ENCODE results near the gene IL4I1.

IL4I1 gene

DNA sequence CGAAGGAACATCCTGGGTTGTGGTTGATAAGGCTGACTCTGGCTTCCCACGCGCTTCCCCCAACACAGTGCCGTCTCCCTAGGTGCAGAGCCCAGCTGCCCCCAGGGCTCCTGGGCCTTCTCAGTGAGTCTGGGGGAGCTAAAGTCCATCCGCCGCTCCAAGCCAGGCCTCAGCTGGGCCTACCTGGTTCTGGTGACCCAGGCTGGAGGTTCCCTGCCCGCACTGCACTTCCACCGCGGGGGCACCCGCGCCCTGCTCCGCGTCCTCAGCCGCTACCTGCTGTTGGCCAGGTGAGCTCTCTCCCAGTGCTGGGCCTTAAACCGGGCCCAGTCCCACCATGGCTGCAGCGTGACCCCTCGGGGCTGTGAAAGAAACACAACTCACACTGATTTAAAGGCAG is 15.5 kb downstream of the IL4I1 start:
- FAIRE-seq, result no peak
- no peak for DNase-seq (ENCODE audit: extremely low spot score, insufficient read length, low read depth)

DNA sequence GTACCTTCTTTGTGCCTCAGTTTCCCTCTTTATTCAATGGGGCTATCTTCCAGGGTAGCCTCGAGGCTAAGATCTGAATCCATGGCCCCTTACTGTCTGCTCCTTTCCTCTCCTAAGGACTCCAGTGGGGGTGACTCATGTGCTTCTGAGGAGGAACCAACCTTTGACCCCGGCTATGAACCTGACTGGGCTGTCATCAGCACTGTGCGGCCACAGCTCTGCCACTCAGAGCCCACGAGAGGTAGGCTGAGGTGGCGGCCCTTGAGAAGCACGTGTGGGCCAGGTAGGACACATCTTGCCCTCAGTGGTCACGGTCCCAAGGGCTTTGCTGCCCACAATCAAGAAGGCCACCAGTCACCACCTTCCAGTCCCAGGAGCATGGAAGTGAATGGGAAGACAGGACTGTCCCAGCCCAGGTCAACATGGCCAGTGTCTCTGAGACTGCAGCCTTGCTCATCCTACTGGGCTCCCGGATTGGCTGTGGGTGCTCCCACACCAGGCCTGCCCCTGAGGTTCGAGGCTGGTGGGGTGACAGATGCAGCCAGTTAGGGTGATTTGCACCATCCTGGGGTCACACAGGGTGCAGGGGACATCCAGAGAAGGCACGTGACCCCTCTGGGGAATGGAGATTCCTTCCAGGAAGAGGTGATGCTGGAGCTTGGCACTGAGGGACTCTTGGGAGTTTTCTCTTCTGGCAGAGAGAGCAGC is 16.4 kb downstream of the IL4I1 start:
- no peak for FAIRE-seq
- no peak for DNase-seq (ENCODE audit: extremely low spot score, insufficient read length, low read depth)

DNA sequence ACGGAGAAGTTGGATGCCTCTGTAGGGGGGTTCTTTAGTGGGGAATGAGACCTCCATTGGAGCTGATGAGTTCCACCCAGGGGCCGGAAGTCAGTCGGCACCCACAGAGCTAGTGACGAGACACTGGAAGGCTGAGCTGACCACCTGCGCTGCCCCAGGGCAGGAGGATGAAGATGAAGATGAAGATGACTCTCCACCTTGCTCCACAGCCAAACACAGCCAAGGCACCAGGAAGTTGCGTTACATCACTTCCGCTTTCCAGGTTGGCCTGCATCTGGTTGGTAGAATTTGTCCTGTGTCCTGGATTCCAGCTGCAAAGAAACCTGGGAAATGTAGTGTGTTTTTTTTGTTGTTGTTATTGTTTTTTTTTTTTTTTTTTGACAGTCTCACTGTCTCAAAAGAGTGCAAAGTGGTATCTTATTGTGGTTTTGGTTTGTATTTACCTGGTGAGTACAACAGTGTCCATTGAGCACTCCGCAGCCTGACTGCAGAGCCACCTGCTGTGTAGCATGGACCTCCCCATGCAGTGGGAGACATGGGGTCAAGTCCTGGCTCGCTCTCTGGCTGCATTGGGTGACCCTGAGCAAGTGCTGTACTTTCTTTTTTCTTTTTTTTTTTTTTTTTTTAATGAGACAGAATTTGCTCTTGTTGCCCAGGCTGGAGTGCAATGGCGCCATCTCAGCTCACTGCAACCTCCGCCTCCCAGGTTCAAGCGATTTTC is 17.3 kb downstream of the IL4I1 start:
- no peak for FAIRE-seq
- DNase-seq (ENCODE audit: extremely low spot score, insufficient read length, low read depth), result no peak

DNA sequence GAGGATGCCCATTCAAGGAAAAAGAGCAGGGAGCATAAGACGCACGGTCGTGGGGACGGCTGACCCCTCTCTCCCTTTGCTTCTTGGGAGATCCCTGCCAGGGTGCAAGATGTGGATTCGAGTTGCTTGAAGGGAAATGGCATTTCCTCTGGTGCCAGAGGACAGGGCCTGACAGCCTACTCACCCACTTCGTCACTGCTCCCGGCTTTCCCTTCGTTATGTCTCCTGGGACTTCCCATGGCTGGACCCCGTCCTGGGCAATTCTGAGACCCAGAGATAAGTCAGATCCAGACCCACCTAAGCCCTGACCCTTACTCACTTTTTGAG is 18.0 kb downstream of the IL4I1 start:
- DNase-seq (ENCODE audit: extremely low spot score, insufficient read length, low read depth), result no peak
- no peak for FAIRE-seq

DNA sequence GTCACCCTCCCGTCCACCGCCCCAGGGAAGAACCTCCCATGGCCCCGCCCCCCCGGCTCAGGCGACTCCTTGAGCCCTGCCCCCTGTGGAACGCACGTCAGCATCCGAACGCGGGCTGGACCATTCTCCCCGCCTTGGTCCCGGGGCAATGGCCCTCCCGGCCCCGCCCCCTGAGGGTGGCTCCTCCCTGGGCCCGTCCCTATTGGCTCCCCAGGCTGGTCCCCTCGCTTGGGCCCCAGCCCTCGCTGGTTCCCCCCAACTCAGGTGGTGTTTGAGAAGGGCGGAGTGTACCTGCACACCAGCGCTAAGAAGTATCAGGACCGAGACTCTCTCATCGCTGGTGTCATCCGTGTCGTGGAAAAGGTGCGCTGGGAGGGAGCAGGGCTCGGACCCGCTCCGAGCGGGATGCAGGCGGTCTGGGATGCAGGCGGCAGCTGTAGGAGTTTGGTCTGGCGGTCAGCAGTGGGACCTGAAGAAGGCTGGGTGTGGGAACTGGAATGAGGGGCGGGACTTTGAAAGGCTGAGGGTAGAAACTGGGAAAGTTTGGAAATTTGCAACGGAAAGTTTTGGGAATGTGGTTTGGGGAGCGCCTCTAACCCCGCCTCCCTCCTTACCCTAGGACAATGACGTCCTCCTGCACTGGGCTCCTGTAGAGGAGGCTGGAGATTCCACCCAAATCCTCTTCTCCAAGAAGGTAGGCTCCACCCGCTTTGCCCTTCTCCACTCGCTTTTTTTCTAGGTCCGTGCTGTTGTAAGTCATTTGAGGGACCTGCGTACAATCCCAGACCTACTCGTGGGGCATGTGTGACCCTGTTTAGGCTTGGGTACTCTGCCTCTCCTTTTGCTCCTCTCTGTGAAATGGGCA is 18.6 kb downstream of the IL4I1 start:
- FAIRE-seq (no peak), DNase-seq (ENCODE audit: extremely low spot score, insufficient read length, low read depth) (peak; percentile 90)

DNA sequence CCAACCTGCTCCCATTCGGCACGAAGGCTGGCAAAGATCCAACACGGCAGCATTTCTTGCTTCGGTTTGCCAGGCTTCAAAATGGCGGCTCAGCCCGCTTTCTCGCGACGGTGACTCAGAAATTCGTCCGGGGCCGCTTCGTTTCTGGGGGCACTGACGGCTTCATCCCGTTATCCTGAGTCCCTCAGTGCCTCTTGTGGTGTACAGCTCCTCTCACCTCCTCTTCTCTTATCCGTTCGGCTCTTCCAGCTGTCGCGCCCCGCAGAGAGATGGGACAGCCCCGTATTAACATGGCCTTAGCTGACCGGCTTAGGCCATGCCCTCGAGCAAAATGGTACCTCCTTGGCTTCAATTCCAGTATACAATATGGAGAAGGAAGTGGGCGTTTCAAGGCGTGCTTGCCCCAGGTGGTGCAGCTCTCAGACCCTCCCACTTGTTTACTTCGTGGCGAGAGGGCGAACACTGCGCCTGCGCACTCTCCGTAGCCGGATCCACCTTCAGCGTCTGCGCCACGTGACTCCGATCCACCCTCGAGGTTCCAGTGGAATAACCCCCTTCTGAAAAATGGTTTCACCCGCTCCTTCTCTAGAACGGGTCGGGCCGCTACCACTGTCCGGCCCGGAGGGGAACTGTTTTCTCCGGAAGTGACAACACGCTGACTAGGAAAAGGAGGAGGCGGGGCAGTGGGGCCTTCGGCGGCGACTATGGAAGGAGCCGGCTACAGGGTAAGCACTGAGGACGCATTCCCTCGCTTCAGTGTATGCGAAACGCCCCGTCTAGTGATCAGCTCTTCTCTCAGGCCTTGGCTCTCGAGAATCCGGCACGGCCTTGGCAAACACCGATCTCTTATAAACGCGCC is 19.4 kb downstream of the IL4I1 start, which contains the start of the genes AKT1S1 and TBC1D17:
Gene AKT1S1, minus strand, starts transcription at position 336 of the 859 bp plus-strand sequence. CDS start 4,060 bp downstream, outside the sequence.
Gene TBC1D17, plus strand, starts transcription at position 683 of the 859 bp plus-strand sequence. Its CDS starts 22 bp downstream, at position 705.
- FAIRE-seq (peak; percentile 100), DNase-seq (ENCODE audit: extremely low spot score, insufficient read length, low read depth) (peak; percentile 90)

DNA sequence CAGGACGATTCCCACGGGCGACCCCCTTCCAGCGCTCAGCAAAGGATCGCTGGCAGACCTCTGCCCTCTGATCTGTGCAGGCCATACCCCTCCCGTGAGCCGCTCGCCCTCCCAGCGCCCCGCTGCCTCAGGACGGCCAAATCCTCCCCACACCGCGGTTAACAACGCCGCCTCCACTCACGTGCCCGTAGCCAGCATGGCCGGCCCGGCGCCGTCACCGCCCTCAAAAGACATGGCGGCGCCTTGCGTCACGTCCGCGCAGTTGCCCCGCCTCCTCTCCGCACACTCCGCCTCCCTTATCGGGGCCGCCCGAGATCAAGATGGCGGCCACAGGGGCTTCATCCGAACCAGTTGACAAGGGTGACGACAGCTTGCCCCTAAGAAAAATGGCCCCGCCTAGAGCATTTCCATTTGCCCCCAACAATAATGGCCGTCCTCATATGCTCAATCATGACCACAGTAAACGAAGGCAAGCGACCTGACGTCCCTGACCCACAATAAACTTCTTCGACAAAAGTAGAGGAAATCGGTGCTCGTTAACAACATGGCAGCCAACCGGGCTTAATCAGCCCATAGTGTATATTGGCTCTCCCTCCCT is 20.2 kb downstream of the IL4I1 start:
- DNase-seq (ENCODE audit: extremely low spot score, insufficient read length, low read depth) (no peak), FAIRE-seq (no peak)

DNA sequence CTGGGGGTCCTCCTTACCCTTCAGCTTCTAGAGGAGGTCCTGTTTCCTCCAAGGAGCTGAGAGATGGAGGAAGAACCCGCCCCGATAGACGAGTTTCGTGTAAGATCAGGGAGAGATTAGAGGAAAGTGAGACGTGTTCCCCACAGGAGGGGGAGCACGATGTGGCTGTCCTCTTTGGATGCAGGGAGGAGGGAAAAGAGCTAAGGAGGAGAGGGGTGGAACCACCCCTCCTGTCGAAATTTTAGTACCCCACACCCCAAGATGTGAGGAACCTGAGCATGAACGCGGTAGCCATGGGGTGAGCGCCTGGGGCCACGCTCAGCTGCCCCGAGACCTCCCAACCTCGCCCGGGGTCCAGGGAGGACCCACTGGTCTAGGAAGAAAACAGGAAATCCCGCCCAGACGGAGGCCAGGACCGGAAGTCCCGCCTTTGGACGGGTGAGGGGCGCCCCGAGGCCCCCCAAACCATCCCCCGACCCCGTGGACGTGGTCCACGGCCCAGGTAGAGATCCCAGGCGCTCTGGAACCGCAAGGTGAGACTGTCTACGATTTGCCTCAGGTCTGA is 20.7 kb downstream of the IL4I1 start:
- DNase-seq (ENCODE audit: extremely low spot score, insufficient read length, low read depth) (no peak), FAIRE-seq (no peak)

DNA sequence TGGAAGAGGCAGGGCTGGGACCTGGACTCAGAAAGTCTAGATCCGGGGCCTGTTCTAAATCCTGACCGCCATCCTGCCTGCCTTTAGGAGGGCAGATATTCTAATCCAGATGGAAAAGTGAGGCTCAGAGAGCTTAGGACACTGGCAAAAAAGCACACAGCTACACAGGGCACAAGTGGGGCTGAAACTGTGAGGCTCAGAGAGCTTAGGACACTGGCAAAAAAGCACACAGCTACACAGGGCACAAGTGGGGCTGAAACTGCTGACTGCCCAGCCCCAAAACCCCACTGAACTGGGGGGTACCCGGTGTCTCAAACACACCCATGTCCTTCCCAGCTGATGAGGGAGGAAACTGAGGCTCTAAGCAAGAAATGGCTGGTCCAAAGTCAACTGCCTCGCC is 21.5 kb downstream of the IL4I1 start:
- DNase-seq (ENCODE audit: extremely low spot score, insufficient read length, low read depth) (no peak), FAIRE-seq (no peak)

DNA sequence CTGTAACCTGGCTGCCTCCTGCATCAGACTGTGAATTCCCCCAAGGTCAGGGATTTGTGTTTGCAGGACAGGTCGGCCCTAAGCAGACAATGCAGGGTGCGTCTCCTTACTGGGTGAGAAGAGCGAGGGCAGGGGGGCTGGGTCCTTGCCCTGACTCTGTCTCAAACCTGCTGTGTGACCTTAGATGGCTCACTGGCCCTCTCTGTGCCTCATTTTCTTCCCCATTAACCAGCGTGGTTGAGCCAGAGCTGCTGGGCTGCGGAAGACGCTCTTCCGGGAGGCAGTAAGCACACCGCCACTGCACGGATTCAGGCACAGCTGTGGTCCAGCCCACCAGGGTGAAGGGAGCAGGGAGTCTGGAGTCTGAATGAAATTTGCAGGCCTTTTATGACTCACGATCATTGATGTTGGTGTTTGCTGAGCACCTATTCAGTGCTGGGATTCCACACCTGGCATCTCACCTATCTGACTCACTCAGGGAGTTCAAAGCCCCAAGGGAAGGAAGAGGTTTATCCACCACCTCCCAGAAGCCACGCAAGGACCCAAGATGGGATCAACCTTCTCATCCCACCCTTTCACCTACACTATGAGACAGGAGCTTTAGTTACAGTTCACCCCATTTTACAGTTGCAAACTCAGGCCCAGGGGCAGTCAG is 22.1 kb downstream of the IL4I1 start:
- DNase-seq (ENCODE audit: extremely low spot score, insufficient read length, low read depth) (no peak), FAIRE-seq (no peak)

DNA sequence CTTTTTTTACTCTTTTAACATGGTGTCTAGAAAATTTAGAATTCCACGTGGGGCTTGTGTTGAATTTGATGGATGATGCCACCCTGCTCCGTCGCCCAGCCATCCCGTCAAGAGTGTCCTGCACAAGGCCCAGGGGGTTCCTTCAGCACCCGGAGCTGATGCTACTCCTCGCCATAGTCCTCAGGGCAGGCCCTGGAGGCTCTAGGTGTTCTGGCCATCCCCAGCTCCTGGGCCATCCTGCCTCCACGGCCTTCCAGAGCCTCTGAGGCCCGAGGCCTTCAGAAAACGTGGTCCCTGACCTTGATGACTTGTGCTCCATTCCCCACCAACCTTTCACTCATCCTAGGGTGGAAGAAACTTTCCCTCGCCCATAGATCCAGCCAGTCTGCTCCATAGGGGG is 22.9 kb downstream of the IL4I1 start:
- DNase-seq (ENCODE audit: extremely low spot score, insufficient read length, low read depth) (no peak), FAIRE-seq (no peak)

DNA sequence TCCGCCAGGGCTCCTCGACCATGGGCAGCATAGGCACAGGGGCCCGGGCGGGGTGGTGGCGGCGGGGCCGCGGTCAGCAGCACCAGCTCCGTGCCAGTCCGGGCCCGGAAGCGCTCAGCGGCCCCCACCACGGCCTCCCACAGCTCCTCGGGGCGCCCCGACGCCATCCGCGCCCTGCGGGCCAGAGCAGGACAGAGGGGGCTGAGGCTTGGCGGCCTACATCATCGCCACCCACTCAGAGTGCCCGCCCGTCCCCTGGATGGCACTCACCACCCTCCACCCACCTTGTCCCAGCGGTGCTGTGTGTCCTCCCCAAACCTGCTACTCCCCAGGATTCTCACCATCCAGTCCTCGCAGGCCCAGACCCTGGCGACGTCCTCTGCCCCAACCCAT is 23.6 kb downstream of the IL4I1 start:
- no peak for FAIRE-seq
- no peak for DNase-seq (ENCODE audit: extremely low spot score, insufficient read length, low read depth)

DNA sequence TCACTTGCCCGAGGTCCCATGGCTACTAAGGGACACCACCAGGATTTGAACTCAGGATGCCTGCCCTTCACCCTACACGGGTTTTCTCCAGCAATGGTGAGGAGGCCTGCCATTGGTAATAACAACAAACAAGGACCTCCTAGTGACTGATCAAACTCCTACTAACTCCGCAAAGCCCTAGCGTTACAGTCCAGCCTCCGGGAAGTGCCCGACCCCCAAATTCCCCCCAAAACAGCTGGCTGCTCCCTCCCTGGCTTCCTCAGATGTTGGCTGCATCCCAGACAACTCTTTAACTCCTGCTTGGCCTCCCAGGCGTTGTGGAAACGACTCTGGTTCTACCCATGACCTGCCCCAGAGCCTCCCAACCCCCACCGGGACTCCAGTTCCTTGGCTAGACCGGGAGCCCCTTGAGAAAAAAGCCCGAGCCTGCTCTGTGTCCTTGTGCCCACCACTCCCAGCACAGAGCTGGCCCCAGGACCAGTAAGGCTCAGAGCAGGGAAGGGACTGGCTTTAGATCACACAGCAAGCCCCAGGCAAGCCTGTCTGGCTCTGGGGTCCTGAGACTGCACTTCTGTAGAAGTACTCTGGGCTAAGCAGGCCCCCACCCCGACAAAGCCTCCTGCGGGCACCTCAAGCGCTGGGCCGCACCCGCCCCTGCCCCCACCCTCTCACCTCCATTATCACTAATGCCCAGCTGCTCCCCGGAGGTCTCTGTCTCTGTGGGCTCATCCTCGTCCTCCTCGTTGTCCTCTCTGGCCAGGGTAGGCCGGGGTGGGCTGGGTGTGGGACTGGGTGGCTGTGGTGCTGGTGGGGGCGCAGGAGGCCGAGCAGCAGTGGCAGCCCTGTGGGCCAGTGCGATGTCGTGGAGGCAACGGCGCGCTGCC is 24.2 kb downstream of the IL4I1 start:
- DNase-seq (ENCODE audit: extremely low spot score, insufficient read length, low read depth), result no peak
- FAIRE-seq, result no peak

DNA sequence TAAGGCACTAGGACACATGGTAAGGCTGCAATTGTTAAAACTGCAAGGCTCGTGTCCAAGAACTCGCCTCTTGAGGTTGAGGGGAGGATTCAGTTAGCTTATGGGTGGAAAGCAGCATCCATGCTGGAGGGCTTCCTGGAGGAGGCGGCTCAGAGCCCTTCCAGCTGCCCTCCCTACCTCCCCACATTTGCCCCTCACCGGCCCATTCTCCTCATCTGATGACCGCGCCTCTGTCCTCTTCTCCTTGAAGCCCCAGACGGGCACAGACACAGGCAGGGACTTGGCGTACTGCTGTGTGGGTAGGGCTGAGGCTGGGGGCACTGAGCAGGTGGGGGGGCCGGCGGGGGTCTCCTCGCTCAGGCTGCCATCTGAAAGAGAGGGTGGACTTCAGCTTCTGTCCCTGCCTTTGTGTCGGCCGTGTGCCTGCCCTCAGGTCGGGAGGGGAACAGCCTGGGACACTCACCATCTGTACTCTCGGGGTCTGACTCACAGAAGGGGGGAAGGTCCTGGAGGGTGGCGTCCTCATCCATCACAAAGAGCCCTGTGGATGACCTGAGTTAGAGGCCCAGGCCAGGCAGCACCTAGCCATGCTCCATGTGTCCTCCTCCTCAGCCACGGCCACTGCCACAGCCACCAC is 25.2 kb downstream of the IL4I1 start:
- no peak for DNase-seq (ENCODE audit: extremely low spot score, insufficient read length, low read depth)
- FAIRE-seq, result no peak

DNA sequence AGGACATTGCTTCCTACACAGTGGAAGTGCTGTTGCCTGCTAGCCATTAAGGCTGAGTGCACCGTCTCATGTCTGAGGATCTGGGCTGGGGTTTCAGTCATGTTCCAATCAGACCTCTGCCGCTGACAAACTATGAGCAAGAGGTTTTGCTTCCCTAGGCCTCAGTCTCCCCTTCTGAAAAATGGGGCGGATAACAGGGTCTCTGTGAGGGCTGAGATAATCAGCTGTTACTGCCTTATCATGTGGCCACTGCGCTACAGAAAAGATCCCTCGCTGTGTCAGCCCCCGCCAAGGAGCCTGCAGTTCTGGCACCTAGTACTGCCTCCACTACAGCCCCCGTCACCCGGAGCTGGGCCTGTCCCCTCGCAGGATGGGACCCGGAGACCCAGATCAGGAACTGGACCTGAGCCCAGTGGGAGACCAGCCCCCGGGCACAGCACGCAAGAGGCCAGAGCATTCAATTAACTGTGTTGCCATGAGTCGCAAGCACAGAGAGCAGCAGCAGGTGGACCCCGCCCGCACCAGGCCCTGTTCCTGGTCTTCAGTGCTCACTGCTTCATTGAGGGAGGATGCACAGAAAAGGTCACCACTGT is 26.3 kb downstream of the IL4I1 start:
- DNase-seq (ENCODE audit: extremely low spot score, insufficient read length, low read depth), result no peak
- no peak for FAIRE-seq

DNA sequence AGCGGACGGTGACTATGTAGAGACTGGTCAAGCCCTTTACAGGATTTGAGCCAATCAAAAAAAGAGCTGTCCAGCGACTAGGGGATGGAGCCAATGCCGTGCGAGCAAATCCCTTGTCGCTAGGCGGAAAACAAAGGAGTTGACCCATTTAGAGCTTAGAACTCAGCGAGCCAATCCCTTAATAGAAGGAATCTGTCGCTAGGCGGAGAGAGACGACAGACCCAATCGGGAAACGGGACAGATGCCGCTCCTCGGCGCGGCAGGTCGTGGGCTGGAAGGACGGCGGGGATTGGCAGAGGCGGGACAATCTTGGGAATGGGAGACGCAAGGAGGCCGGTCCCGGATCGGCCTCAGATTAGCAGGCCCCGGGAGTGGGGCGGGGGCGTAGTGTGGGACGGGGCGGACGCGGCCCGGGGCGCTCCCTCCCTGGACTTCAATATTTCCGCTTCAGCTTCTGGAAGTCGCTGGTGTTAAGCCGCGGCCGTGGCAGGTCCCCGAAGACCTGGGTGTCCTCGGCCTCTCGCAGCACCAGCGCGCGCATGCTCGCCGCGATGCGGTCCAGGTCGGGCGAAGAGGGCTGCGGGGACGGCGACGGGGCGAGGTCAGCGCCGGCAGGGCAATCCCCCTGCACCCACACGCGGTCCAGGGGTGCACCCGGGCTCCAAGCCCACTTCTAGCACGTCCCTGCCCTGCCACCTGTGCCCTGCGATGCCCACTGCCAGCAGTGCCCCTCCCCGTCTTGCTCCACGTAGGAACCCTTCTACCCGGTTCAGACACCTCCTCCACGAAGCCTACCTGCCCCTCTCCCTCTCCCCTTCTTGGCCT is 27.0 kb downstream of the IL4I1 start:
- peak; percentile 73 for DNase-seq (ENCODE audit: extremely low spot score, insufficient read length, low read depth)
- FAIRE-seq, result peak; percentile 100

Data from GM18507 (cell line).